ENCODE results near the gene CD38.

The CD38 gene

DNA sequence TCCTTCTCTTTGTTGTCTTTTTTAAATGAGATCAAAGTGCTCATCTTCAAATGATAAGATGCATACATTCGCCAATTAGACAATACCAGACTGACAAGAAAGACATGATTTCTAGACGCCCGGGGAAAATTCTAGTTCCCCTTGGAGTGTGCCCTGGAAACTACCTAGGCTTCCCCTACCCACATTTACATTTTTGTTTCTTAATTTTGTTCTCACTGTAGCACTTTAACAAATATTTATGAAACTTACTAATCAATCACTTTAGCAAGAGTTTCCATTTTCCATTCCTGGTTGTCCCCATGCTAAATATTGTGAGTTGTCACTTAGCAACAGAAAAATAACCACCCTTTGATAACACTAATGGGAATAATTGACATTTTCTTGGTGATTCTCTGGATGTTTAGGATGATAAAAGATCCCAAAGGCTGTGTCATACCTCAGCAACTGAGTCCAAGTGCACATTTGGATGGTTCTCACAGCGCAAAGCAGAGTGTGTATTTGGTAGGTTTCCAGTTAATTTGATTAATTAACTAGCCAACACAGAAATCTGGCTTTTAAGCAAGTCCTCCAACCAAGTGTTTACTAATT is 90.8 kb downstream of the CD38 start:
- H3K27me3 ChIP-seq (ENCODE audit: insufficient read depth, low read length), result no peaks in the 10 kb centered on the region
- H3K27ac ChIP-seq (ENCODE audit: low read depth, low read length), result no peak overlapping the region
- H3K36me3 ChIP-seq (ENCODE audit: insufficient read depth, low read length), result no peaks in the 10 kb centered on the region
- no peaks in the 10 kb centered on the region for H3K9me3 ChIP-seq (ENCODE audit: insufficient read depth, low read depth, low read length)
- H3K4me1 ChIP-seq (ENCODE audit: insufficient read depth, low read length), result no peaks in the 10 kb centered on the region
- WGBS, result 92% methylated on average over 4 of the region's 4 CpGs
- no peak overlapping the region for H3K4me3 ChIP-seq (ENCODE audit: low read length)
- H3K9ac ChIP-seq (ENCODE audit: low read depth, low read length), result no peak overlapping the region

DNA sequence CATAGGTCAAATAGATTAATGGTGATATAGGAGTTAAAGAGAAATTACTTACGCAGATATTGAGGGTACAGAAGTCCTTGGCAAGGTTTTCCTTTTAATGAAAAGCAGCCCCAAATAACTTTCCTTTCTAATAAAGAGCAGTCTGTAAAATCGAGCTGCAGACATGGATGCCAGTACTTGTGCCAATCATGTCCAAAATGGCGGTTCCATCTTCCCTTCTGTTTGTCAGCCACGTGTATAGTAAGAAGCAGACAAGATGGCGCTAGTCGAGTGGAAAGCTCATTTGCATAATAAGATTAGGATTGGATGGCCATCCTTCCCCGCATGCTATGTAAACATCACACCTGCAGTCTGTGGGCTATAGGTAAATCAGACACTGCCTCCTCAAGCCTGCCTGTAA is 92.0 kb downstream of the CD38 start:
- no peak overlapping the region for H3K4me3 ChIP-seq (ENCODE audit: low read length)
- H3K9ac ChIP-seq (ENCODE audit: low read depth, low read length), result no peak overlapping the region
- no peaks in the 10 kb centered on the region for H3K27me3 ChIP-seq (ENCODE audit: insufficient read depth, low read length)
- no peak overlapping the region for H3K27ac ChIP-seq (ENCODE audit: low read depth, low read length)
- H3K4me1 ChIP-seq (ENCODE audit: insufficient read depth, low read length), result no peaks in the 10 kb centered on the region
- WGBS, result 91% methylated on average over 7 of the region's 7 CpGs
- no peaks in the 10 kb centered on the region for H3K9me3 ChIP-seq (ENCODE audit: insufficient read depth, low read depth, low read length)
- H3K36me3 ChIP-seq (ENCODE audit: insufficient read depth, low read length), result no peaks in the 10 kb centered on the region

DNA sequence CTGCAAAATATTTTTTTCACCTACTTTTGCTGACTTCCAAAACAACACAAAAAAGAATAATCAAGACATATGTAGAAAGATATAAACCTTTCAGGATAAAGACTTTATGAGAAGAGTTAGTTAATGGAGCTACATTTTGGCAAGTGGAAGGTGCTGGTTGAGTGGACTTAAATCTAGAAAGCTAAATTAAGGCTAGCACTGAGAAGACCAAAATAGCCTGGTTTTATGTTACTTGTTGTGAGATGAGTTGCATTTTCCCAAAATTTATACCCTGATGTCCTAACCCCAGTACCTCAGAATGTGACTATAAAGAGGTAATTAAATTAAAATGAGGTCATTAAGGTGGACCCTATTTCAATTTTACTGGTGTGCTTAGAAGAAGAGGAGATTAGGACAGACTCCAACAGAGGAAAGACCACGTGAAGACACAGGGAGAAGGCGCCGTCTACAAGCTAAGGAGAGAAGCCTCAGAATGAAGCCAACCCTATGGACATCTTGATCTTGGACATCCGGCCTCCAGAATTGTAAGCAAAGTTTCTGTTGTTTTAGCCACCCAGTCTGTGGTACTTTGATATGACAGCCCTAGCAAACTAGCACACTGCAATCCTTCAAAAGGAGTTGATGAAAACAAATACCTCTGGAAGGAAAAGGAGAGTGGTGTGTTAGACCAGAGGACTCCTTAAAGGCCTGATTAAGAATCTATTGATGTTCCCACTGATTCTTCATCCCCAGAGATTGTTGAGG is 93.0 kb downstream of the CD38 start:
- no peak overlapping the region for H3K9ac ChIP-seq (ENCODE audit: low read depth, low read length)
- 96% methylated on average over 4 of the region's 4 CpGs for WGBS

DNA sequence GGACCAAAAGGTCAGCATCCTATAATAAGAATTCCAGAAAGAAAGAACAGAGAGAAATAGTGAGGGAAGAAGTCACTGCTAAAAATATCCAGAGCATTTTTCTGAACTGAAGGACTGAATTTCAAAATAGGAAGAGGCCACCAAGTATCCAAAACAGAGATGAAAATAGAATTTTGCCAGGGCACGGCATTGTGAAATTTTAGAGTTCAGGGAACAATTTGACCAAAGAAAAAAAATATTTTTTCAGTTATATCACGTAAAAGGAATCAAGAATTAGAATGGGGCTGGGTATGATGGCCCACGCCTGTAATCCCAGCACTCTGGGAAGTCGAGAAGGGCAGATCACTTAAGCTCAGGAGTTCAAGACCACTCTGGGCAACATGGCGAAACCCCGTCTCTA is 95.0 kb downstream of the CD38 start:
- WGBS, result 96% methylated on average over 6 of the region's 6 CpGs
- Histone ChIP-seq H3K4me3 (ENCODE audit: low read length) (no peak overlapping the region), H3K27ac (ENCODE audit: low read depth, low read length) (no peak overlapping the region)

More for the DNA sequence above, 93.0 kb downstream of the CD38 start:
- Histone ChIP-seq H3K4me1 (ENCODE audit: insufficient read depth, low read length) (no peaks in the 10 kb centered on the region), H3K9me3 (ENCODE audit: insufficient read depth, low read depth, low read length) (no peaks in the 10 kb centered on the region), H3K27ac (ENCODE audit: low read depth, low read length) (no peak overlapping the region), H3K27me3 (ENCODE audit: insufficient read depth, low read length) (no peaks in the 10 kb centered on the region), H3K4me3 (ENCODE audit: low read length) (no peak overlapping the region), H3K36me3 (ENCODE audit: insufficient read depth, low read length) (no peaks in the 10 kb centered on the region)

DNA sequence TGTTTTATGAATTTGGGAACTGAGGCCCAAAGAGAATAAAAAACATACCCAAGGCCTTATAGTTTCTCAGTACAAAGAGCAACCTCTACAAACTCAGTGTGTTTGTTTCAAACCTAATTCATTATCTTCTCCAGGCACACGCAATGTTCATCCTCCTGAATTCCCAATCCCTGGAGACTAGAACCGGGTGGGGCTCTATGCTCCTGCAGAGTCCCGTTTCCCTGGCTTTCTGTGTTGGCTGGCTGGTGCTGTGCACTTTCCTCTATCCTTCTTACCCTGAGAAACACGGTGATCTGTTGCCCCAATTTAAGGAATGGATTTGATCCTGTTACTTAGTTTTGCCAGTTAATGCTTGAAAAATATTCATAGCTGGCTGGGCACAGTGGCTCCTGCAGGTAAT is 96.5 kb downstream of the CD38 start:
- Histone ChIP-seq H3K27me3 (ENCODE audit: insufficient read depth, low read length) (no peaks in the 10 kb centered on the region), H3K27ac (ENCODE audit: low read depth, low read length) (no peak overlapping the region)
- 93% methylated on average over 4 of the region's 4 CpGs for WGBS

More for the DNA sequence above, 95.0 kb downstream of the CD38 start:
- no peaks in the 10 kb centered on the region for H3K4me1 ChIP-seq (ENCODE audit: insufficient read depth, low read length)
- H3K27me3 ChIP-seq (ENCODE audit: insufficient read depth, low read length), result no peaks in the 10 kb centered on the region
- peaks cover 9% of the 10 kb centered on the region for H3K9me3 ChIP-seq (ENCODE audit: insufficient read depth, low read depth, low read length)
- H3K36me3 ChIP-seq (ENCODE audit: insufficient read depth, low read length), result no peaks in the 10 kb centered on the region
- H3K9ac ChIP-seq (ENCODE audit: low read depth, low read length), result no peak overlapping the region

DNA sequence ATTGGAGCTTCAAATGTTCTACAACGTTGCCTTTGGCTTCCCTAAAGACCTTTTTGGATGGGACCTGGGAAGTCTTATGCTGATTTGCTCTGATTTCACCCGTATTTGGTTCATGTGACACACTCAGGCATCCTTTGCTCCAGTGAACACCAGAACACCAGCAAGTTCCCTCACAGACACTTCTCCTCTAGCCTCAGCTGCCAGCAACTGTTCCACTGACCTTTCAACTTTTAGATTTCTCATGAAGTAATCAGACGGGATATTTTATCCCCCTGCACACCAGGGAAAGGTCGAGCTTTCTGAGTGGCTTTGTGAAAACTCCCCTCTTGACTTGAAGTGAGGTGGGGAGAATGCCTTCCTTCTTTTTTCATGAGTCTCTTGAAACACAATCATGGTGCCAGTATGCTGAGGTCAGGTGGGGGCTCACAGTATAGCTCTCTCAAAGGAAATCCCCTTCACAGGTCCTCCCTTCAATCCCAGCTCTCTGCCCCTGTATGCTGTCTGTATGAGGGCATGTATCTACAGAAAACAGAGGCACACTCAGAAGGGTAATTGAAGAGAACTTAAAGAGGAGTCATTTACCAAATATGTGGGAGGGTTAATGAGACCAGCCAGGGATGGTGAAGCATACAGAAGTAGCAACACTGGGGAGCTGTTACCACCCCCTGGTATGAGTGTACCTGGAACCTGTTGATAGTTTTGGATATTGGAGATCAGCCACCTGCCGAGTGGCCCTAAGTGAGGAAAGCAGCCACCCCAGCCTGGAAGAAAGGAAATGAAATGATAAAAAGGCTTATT is 97.7 kb downstream of the CD38 start:
- WGBS, result 89% methylated on average over 5 of the region's 5 CpGs
- Histone ChIP-seq H3K9ac (ENCODE audit: low read depth, low read length) (no peak overlapping the region), H3K36me3 (ENCODE audit: insufficient read depth, low read length) (no peaks in the 10 kb centered on the region)

More for the DNA sequence above, 96.5 kb downstream of the CD38 start:
- Histone ChIP-seq H3K36me3 (ENCODE audit: insufficient read depth, low read length) (no peaks in the 10 kb centered on the region), H3K4me3 (ENCODE audit: low read length) (no peak overlapping the region), H3K4me1 (ENCODE audit: insufficient read depth, low read length) (no peaks in the 10 kb centered on the region), H3K9ac (ENCODE audit: low read depth, low read length) (no peak overlapping the region), H3K9me3 (ENCODE audit: insufficient read depth, low read depth, low read length) (peaks cover 11% of the 10 kb centered on the region)

DNA sequence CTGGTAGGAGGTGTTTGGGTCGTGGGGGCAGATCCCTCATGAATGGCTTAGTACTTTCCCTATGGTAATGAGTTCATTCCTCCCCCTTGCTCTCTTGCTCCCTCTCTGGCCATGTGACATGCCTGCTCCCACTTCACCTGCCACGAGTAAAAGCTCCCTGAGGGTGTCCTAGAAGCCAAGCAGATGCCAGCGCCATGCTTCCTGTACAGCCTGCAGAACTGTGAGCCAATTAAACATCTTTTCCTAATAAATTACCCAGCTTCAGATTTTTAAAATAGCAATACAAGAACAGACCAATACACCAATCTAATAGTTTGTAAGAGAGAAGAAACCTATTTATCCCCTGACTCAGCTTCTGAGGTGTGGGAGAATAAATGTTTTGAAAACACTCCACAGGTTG is 99.9 kb downstream of the CD38 start:
- Histone ChIP-seq H3K36me3 (ENCODE audit: insufficient read depth, low read length) (no peaks in the 10 kb centered on the region), H3K27ac (ENCODE audit: low read depth, low read length) (no peak overlapping the region), H3K4me3 (ENCODE audit: low read length) (no peak overlapping the region), H3K4me1 (ENCODE audit: insufficient read depth, low read length) (no peaks in the 10 kb centered on the region), H3K9me3 (ENCODE audit: insufficient read depth, low read depth, low read length) (peaks cover 11% of the 10 kb centered on the region), H3K9ac (ENCODE audit: low read depth, low read length) (no peak overlapping the region), H3K27me3 (ENCODE audit: insufficient read depth, low read length) (no peaks in the 10 kb centered on the region)
- WGBS, result 90% methylated on average over 3 of the region's 3 CpGs

More for the DNA sequence above, 97.7 kb downstream of the CD38 start:
- no peaks in the 10 kb centered on the region for H3K27me3 ChIP-seq (ENCODE audit: insufficient read depth, low read length)
- no peaks in the 10 kb centered on the region for H3K4me1 ChIP-seq (ENCODE audit: insufficient read depth, low read length)
- H3K27ac ChIP-seq (ENCODE audit: low read depth, low read length), result no peak overlapping the region
- peaks cover 11% of the 10 kb centered on the region for H3K9me3 ChIP-seq (ENCODE audit: insufficient read depth, low read depth, low read length)
- no peak overlapping the region for H3K4me3 ChIP-seq (ENCODE audit: low read length)

DNA sequence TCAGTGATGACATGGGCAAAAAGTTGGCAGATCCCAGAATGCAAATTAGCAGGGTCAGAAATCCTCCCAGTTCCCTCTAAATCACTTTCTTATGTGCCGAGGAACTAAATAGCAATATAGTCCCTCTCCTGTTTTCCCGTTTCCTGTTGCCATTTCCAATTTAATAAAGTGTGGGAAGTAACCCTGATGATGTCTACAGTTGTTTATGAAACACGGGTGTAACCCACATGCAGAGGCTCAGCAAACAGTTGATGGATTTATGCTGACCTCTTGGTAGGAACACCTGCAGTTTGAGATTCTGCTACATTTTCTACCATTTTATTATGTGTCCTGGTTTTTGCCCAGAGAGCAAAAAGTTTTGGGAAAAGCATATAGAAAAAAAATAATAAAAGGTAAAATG is 103.7 kb downstream of the CD38 start:
- H3K9me3 ChIP-seq (ENCODE audit: insufficient read depth, low read depth, low read length), result peaks cover 11% of the 10 kb centered on the region
- H3K27ac ChIP-seq (ENCODE audit: low read depth, low read length), result no peak overlapping the region
- H3K27me3 ChIP-seq (ENCODE audit: insufficient read depth, low read length), result no peaks in the 10 kb centered on the region
- WGBS, result 87% methylated on average over 3 of the region's 3 CpGs
- no peak overlapping the region for H3K9ac ChIP-seq (ENCODE audit: low read depth, low read length)
- H3K4me1 ChIP-seq (ENCODE audit: insufficient read depth, low read length), result peaks cover 6% of the 10 kb centered on the region; the same call in 1 of the 2 replicates
- no peaks in the 10 kb centered on the region for H3K36me3 ChIP-seq (ENCODE audit: insufficient read depth, low read length)
- H3K4me3 ChIP-seq (ENCODE audit: low read length), result no peak overlapping the region

DNA sequence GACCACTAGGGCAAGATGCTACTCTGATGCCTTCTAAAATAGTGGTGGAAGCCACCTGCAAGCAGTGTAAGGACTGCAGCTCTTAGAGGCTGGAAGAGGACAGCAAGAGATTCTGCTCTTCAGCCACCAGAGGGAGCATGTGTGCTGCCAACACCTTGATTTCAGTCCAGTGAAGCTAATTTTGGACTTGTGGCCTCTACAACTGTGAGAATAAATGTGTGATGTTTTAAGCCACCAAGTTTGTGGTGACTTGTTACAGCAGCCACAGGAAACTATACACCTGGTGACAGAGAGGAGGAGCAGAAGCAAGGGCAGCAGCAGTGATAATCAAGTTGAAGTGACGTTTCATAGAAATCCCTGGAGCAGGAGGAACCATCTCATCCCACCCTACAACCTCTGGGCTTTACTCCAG is 104.6 kb downstream of the CD38 start:
- Histone ChIP-seq H3K4me1 (ENCODE audit: insufficient read depth, low read length) (peaks cover 6% of the 10 kb centered on the region; the same call in 1 of the 2 replicates), H3K27ac (ENCODE audit: low read depth, low read length) (no peak overlapping the region), H3K9ac (ENCODE audit: low read depth, low read length) (no peak overlapping the region), H3K27me3 (ENCODE audit: insufficient read depth, low read length) (no peaks in the 10 kb centered on the region), H3K9me3 (ENCODE audit: insufficient read depth, low read depth, low read length) (peaks cover 7% of the 10 kb centered on the region), H3K36me3 (ENCODE audit: insufficient read depth, low read length) (no peaks in the 10 kb centered on the region), H3K4me3 (ENCODE audit: low read length) (no peak overlapping the region)
- WGBS, result 88% methylated on average over 1 of the region's 1 CpG

DNA sequence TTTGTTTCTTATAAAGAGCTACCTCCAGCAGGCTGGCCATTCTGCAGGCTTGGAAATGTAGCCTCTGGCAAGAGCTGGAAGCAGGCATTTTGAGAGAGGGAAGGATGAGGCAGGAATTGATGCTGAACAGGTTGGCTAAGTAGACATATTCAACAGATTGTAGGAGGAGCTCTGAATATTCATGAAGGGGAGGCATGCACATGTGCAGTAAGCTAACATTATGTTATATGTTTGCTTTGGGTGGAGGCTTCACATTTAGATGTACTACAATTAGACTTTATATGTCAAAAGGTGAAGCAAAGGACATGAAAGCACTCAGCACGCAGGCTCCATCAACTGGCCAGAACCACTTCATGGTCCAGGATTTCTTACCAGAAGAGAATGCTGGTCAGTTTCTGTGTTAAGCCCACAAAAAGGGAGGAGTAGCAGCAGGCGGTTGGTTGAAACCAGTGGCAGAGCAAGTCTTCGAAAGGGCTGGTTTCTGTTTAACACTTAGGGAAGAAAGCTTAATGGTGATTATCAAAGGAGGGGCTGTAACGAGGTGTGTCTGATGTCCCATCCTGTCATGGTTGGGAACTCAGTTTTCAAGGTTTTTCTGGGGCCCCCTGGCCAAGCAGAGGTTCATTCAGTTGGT is 105.6 kb downstream of the CD38 start:
- Histone ChIP-seq H3K4me3 (ENCODE audit: low read length) (no peak overlapping the region), H3K9me3 (ENCODE audit: insufficient read depth, low read depth, low read length) (no peaks in the 10 kb centered on the region), H3K27me3 (ENCODE audit: insufficient read depth, low read length) (no peaks in the 10 kb centered on the region), H3K36me3 (ENCODE audit: insufficient read depth, low read length) (no peaks in the 10 kb centered on the region), H3K27ac (ENCODE audit: low read depth, low read length) (no peak overlapping the region), H3K9ac (ENCODE audit: low read depth, low read length) (no peak overlapping the region), H3K4me1 (ENCODE audit: insufficient read depth, low read length) (peaks cover 6% of the 10 kb centered on the region; the same call in 1 of the 2 replicates)
- WGBS, result 91% methylated on average over 4 of the region's 4 CpGs

DNA sequence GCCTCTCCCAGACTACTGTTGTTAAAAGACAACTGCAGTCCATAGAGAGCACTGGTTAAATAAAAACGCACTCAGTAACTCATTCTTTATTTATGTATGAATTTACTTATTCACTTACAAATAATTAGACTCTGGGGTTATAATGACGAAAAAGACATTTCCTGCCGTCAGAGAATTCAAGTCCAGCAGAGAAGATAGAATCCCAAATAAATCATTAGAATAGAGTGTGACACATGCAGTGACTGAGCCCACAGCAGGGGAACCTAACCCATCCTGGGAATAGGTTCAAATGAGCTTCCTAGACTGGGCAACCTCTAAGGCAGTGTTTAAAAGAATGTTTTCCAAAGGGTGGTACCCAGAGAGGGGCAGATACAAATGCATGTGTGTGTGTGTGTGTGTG is 106.5 kb downstream of the CD38 start:
- peaks cover 6% of the 10 kb centered on the region; the same call in 1 of the 2 replicates for H3K4me1 ChIP-seq (ENCODE audit: insufficient read depth, low read length)

More for the DNA sequence above, 106.5 kb downstream of the CD38 start:
- Histone ChIP-seq H3K4me3 (ENCODE audit: low read length) (no peak overlapping the region), H3K27ac (ENCODE audit: low read depth, low read length) (no peak overlapping the region), H3K9me3 (ENCODE audit: insufficient read depth, low read depth, low read length) (no peaks in the 10 kb centered on the region), H3K27me3 (ENCODE audit: insufficient read depth, low read length) (no peaks in the 10 kb centered on the region), H3K9ac (ENCODE audit: low read depth, low read length) (no peak overlapping the region), H3K36me3 (ENCODE audit: insufficient read depth, low read length) (no peaks in the 10 kb centered on the region)
- no CpG with 5 or more reads among the region's 3 CpGs for WGBS
